ENCODE data around the gene DNAJB8. TPM values are rescaled to one million over a fixed set of nuclear protein-coding genes. Genes with fewer than 3 reads are reported as not detected.

Gene DNAJB8
- total RNA-seq, 4 donors from 2014 or later: not detected

DNA sequence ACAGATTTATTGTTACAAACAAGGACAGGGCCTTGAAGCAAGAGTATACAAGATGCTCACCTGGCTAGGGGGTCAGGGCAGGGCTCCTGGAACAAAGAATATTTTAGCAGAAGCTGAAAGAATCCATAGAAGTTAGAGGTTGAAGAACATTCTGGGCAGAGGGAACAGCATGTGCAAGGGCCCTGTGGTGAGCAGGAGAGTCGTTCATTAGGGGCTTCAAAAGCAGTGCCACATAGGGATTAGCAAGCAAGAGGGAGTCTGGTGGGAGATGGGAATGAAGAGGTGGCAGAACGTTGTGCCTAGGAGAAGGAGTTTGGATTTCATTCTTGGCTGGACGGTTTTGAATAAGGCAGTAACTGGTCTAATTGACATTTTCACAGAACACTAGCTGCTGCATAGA, 22.9 kb downstream of the DNAJB8 start:
- TF ChIP-seq, protein P1, sequence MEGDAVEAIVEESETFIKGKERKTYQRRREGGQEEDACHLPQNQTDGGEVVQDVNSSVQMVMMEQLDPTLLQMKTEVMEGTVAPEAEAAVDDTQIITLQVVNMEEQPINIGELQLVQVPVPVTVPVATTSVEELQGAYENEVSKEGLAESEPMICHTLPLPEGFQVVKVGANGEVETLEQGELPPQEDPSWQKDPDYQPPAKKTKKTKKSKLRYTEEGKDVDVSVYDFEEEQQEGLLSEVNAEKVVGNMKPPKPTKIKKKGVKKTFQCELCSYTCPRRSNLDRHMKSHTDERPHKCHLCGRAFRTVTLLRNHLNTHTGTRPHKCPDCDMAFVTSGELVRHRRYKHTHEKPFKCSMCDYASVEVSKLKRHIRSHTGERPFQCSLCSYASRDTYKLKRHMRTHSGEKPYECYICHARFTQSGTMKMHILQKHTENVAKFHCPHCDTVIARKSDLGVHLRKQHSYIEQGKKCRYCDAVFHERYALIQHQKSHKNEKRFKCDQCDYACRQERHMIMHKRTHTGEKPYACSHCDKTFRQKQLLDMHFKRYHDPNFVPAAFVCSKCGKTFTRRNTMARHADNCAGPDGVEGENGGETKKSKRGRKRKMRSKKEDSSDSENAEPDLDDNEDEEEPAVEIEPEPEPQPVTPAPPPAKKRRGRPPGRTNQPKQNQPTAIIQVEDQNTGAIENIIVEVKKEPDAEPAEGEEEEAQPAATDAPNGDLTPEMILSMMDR (IDR thresholded peaks at IDR 0.05; ENCODE audit: low read depth): no peak

DNA sequence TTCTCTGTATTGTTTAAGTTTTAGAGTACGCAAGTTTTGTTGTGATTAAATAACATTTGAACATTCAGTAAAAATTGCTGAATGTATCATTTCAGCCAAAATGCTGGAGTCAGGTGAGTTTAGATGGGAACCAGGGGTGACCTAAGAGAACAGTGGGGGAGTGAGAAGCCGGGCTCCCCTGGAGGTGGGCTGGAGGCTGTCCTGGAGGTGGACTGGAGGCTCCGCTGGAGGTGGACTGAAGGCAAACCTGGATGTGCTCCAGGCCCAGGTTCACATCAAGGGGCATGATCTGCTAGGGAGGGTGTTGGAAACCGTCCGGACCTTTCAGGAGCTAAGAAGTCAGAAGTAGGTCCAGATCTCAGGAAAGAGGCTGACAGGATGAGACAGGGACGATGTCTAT, 23.7 kb downstream of the DNAJB8 start:
- TF ChIP-seq, protein P1 (IDR thresholded peaks at IDR 0.05; ENCODE audit: low read depth): no peak

GRCh38 chr3:128442070-128442469, 24.6 kb downstream of the DNAJB8 start:
- TF ChIP-seq, protein P1 (IDR thresholded peaks at IDR 0.05; ENCODE audit: low read depth): no peak

- TF ChIP-seq, protein P1 (IDR thresholded peaks at IDR 0.05; ENCODE audit: low read depth): no peak
Observed at GRCh38 chr3:128439226-128439625, 27.5 kb downstream of the DNAJB8 start.

GRCh38 chr3:128438488-128439072, 28.1 kb downstream of the DNAJB8 start:
- TF ChIP-seq, protein P1 (IDR thresholded peaks at IDR 0.05; ENCODE audit: low read depth): no peak

- TF ChIP-seq, protein P1 (IDR thresholded peaks at IDR 0.05; ENCODE audit: low read depth): no peak
Observed at GRCh38 chr3:128436214-128436613, 30.5 kb downstream of the DNAJB8 start.

- TF ChIP-seq, protein P1 (IDR thresholded peaks at IDR 0.05; ENCODE audit: low read depth): no peak
Observed at GRCh38 chr3:128435561-128435960, 31.1 kb downstream of the DNAJB8 start.

Data from subcutaneous adipose tissue (tissue), 4 donors.